ENCODE results near the gene RNF187.

The RNF187 gene

GRCh38 chr1:228508840-228509415, 21.7 kb downstream of the RNF187 start:
- no peak for DNase-seq (ENCODE audit: low read depth in 2 of 2)

- DNase-seq (ENCODE audit: low read depth in 2 of 2) = no peak
Observed at GRCh38 chr1:228510101-228510802, 23.1 kb downstream of the RNF187 start.

GRCh38 chr1:228510803-228511413, 23.7 kb downstream of the RNF187 start:
- no peak for DNase-seq (ENCODE audit: low read depth in 2 of 2)

GRCh38 chr1:228511546-228512445, 24.6 kb downstream of the RNF187 start:
- DNase-seq (ENCODE audit: low read depth in 2 of 2) = no peak

GRCh38 chr1:228512781-228513198, 25.6 kb downstream of the RNF187 start:
- no peak for DNase-seq (ENCODE audit: low read depth in 2 of 2)

- DNase-seq (ENCODE audit: low read depth in 2 of 2) = no peak
Observed at GRCh38 chr1:228513236-228513900, 26.2 kb downstream of the RNF187 start.

GRCh38 chr1:228514421-228514820, 27.2 kb downstream of the RNF187 start:
- no peak for DNase-seq (ENCODE audit: low read depth in 2 of 2)

GRCh38 chr1:228515200-228515834, 28.1 kb downstream of the RNF187 start:
- DNase-seq (ENCODE audit: low read depth in 2 of 2) = peak in 1 of 2 experiments; percentile 6

GRCh38 chr1:228517655-228518054, 30.5 kb downstream of the RNF187 start:
- DNase-seq (ENCODE audit: low read depth in 2 of 2) = no peak

GRCh38 chr1:228527596-228527995, 40.4 kb downstream of the RNF187 start:
- no peak for DNase-seq (ENCODE audit: low read depth in 2 of 2)

GRCh38 chr1:228528612-228529011, 41.4 kb downstream of the RNF187 start:
- DNase-seq (ENCODE audit: low read depth in 2 of 2) = no peak

- DNase-seq (ENCODE audit: low read depth in 2 of 2) = no peak
Observed at GRCh38 chr1:228530086-228530758, 43.0 kb downstream of the RNF187 start.

- no peak for DNase-seq (ENCODE audit: low read depth in 2 of 2)
Observed at GRCh38 chr1:228530951-228531731, 44.0 kb downstream of the RNF187 start.

GRCh38 chr1:228538831-228539230, 51.6 kb downstream of the RNF187 start:
- DNase-seq (ENCODE audit: low read depth in 2 of 2) = no peak

- no peak for DNase-seq (ENCODE audit: low read depth in 2 of 2)
Observed at GRCh38 chr1:228540161-228540917, 53.2 kb downstream of the RNF187 start.

GRCh38 chr1:228541725-228542124, 54.5 kb downstream of the RNF187 start:
- no peak for DNase-seq (ENCODE audit: low read depth in 2 of 2)

GRCh38 chr1:228542376-228542775, 55.2 kb downstream of the RNF187 start:
- DNase-seq (ENCODE audit: low read depth in 2 of 2) = no peak

- DNase-seq (ENCODE audit: low read depth in 2 of 2) = no peak
Observed at GRCh38 chr1:228542981-228543380, 55.8 kb downstream of the RNF187 start.

- no peak for DNase-seq (ENCODE audit: low read depth in 2 of 2)
Observed at GRCh38 chr1:228543396-228543795, 56.2 kb downstream of the RNF187 start.
